Activated CD8-positive, alpha-beta memory T cell treated with anti-CD3 and anti-CD28 coated beads, Interleukin-2, amount 50 U/mL, for 1 hour (primary cell): ENCODE measurements around the gene CDCA4.

Experiments used
- DNase-seq: peaks from one replicate; pipeline ENCODE4 v3.0.0-alpha.2; 2020; ENCODE audit errors: extremely low read depth

The CDCA4 gene

DNA sequence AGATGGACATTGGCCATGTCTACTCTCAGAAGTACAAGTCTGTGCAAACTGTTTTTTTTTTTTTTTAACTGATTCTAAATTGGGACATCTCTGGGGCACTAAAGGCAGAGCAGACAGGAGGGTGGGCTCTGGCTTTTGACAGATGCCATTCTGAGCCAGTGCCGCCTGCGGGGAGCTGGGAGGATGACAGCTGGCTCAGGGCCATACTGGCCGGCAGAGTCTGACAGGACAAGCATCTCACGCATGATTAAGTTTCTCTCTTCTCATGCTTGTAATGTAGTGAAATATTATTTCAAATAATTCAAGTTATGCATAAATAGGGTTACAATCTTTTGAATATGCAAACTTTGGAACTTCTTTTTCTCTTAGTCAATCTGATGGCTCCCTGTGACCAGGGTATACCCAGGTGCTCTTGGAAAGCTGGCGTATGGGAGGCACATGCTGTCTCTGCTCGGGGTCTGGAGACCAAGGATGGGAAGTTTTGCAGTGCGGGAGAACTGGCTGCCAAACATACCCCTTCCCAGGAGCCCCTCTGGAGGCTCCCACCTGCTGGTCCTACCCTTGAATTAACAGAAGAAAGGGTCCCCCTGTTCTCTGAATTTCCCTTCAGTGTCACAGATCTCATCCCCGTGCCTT lies 7.6 kb downstream of the CDCA4 start:
- DNase-seq: no peak

DNA sequence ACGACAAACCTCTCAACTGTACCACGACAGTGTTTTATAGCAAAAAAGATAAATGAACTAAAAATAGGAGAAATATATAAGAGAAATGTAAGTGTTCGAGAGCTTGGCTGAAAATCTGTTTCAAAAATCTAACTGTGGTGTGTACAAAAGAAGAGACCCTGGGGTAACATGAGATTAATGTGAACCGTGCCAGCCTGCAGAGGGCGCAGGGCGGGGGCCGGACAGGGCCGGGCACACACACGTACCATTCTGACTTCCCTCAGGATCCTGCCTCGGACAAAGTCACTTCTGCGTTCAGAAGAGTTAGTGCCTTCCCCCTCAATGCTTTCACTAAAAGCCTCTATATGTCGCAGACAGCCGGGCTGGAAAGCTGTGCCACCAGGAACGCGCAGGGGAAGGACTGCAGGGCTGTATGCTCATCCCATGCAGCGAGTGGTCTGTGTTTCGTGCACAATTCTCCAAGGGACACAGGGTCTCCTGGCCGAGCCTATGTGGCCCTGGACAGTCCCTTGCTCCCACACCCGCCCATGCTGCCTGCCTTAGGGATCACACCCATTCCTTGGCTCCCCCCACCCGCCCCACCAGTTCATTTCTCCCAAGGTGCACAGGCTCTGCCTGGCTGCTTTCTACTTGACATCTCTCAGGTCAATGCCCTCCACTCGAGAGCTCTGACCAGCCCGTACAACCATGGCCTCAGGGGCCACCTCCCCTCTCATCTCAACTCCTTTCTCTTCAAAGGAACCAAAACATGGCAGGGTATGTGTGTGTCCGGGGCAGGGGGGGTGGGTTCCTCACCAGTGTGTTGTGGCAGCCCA lies 8.5 kb downstream of the CDCA4 start:
- DNase-seq: no peak

DNA sequence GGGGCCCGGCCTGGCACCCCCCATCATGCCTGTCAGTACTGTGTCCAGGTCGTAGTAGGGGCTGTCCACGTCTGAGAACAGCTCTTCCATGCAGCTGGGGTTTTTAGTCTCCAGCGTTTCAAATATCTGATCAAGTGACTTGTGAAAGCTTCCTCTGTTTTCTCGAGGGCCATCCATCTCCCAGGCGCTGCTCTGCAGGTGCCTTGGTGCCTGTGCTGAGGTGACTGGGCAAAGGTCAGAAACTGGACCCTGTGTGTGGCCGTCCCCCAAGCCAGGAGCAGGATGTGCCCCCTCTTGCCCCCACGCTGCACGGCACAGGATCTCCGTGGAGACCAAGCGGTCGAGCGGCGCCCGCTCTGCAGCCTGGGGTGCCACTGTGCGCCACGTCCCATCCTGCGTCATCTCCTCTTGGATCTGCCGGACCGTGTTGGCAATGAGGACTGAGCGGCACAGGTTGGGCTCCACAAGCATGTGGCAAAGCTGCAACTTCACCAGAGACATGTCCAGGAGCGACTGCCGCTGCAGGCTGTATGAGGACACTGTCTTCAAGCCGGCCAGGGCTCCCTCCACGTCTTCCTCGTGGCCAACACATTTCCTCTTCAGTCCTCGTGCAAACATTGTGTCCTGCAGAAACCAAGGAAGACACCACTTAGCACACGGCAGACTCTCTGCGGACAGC lies 9.4 kb downstream of the CDCA4 start:
- no peak for DNase-seq

DNA sequence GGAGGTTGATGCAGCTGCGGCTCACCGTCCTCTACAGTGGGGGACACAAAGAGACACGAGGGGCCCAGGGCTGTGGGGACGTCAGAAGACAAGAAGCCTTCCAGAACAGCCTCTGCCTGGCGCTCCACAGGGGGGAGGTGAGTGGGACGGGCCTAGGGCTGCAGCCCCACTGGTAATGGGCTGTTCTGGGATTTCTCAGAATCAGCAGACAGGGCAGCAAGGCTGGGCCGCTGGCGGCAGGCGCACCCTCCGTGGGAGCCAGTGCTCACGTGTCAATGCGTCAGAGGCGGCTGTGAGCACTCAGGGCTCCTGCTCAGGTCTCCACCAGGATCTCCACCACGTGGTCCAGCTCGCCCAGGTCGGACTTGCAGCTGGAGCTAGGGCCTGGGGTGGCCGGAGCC lies 10.0 kb downstream of the CDCA4 start:
- DNase-seq: no peak

DNA sequence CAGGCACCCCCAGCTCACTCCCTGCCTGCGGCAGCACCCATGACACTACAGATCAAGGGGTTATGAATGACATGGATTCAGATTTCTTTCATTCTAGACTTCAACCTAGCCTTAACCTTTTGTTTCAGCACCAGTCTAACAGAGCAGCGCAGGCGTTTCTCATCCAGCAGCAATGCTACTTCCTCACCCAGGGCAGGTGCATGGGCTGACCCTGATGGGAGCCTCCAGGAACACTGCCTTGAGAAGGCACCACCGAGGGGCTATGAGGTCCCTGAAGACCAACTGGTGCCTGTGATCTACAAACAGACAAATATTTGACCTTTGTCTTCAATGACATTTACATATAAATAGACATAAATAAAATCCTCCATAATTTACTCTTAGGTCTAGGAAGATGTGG lies 10.8 kb downstream of the CDCA4 start:
- no peak for DNase-seq

DNA sequence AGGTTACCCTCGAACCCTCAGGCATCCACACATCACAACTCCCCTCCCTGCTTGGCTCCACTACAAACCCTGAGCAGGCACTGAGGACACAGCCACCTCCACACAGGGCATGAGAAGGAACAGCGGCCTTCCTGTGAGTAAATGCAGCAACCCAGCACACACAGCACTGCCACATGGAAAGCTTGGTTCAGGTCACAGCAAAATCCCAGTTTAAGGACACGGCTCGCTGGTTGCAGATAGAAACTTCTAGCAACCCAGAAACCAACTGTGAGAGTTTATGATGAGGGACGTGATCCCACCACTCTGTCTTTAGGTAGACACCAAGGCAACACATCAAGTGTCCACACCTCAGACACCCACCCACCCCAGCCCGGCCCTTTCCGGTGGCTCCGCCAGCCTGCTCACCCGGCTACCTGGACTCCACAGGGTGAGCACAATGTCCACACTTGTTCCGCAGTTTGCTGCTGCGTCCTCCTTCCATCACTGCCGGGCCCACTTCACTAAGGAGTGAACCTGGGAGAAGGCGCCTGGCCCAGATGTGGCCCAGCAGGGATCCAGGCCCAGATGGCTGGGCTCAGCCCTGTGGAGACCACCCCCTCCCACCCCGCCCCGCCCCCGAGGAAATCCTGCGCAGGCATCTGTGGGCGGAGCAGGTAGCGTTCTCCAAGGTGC lies 13.2 kb downstream of the CDCA4 start:
- no peak for DNase-seq

DNA sequence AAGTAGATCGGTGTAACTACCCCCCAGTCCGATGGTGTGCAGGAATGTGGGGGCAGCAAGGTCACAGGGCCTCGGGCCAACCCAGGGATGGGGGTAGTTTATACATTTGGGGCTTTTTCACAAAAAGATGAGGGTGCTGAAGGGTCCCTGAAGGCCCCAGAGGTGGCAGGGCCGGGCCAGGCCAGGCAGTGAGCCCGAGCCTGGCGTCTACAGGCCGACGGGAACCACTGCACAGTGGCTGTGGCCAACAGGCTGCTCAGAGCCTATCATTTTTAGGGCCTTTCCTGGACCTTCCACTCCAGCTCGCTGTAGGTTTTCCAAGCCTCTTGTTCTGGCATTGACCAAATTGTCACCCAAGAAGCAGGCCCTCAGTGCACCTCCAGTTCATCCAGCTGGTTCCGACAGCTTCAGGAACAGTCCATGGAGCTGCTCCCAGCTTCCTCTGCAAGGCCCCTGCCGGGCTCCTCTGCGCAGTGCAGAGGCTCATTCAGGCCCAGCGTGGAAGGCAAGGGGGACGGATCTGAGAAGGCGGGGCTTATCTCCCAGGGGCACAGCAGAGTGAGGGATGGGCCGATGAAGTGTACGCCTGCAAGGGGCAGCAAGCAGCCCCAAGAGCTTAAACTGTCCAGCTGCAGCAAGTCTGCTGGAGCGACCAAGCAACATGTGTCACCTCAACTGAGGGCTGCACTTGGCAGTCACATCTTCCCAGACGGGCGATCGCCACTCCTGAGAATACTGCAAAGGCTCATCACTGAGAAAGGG lies 13.9 kb downstream of the CDCA4 start:
- no peak for DNase-seq

DNA sequence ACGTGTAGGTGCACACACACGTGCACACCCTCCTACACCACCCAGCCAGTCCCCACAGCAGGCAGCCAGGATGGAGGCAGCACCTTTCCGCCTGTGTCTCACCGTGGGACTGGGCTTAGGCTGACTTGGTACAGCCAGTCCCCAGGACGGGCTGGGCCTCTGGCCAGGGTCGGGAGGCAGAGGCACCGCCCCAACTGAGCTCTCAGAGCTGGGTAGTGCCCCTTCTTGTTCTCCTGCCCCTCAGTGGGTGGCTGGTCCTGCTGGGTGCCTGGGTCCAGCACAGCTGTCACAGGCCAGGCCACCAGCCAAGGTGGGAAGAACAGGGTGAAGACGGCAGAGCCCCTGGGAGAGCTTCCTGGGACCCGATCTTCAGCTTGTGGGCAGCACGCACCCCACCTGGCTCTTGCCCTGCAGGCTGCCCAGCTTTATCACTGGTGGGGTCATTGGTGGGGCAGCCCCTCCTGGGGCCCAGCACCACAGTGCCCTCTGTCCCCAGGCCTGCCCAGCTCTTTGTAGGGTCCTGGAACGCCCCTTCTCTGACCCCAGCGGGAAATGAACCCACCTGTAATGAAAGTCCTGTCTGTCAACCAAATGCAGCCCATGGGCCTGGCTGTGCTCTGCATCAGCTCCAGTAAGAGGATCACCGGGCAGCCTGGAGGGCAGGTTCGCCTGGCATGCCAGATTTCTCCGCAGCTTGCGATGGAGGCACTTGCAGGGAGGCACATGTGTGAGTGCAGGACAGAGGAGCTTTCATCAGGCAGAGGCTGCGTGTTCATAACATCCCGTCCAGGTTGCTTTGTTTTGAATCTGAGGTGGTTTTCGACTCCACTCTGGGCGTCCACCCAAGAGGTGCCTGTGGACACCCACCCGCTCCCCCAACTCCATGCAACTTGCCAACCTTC lies 14.7 kb downstream of the CDCA4 start:
- no peak for DNase-seq

DNA sequence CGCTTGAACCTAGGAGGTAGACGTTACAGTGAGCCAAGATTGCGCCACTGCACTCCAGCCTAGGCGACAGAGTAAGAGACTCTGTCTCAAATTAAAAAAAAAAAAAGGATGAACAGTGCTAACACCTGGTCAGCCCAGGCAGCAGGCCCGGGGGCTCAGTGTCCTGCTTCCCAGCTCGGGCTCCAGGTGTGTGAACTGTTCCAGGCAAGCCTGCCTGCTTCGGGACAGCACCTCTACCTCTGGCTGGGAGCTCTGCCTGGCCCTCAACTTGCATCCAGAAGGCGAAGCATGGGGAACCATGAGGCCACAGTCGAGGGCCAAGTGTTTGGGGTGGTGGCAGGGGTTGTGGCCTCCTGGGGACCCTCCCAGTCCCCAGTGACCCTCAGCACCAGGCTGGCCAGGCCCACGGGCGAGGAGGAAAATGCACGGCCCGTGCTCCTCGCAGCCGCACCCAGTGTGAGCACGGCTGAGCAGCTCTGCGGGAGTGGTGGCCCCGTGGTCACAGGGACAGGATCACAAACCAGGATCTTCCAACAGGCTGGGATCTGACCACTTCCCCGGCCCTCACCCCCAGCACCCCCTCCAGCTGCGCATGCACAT lies 15.5 kb downstream of the CDCA4 start:
- DNase-seq: no peak

DNA sequence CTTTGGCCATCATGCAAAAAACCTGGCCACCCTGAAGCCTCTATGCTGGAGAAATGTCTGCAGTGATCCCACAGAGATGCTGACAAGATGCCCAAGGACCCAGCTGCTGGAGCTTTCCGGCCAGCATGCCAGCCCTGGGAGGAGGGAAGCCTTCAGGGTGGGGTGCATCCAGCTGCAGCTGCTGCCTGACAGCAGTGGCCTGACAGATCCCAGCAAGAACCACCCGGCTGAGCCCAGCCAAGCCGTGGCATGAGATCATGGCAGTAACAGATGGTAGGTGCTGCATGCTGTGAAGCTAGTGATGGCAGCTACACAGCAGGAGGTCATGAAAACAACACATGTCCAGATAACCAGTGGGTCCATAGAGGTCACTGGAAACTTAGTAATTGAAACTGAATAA lies 21.5 kb downstream of the CDCA4 start:
- no peak for DNase-seq

DNA sequence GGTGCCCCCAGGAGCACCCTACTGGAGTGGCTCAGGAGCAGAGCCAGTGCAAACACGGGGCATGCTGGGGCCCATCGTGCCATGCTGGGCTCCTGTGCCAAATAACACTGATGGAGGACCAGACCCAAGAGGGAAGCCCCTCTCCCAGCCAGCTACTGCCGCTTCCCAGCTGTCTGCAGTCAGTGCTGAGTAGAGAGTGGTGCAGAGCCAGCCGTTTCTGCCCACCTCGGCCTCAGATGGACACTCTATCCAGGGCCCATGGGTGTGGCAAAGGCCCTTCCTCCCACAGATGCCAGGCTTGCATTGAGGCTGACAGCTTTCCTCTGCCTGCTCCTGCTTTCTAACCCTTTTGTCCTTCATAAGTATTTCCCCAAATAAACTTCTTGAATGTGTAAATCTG lies 22.1 kb downstream of the CDCA4 start:
- DNase-seq: no peak

DNA sequence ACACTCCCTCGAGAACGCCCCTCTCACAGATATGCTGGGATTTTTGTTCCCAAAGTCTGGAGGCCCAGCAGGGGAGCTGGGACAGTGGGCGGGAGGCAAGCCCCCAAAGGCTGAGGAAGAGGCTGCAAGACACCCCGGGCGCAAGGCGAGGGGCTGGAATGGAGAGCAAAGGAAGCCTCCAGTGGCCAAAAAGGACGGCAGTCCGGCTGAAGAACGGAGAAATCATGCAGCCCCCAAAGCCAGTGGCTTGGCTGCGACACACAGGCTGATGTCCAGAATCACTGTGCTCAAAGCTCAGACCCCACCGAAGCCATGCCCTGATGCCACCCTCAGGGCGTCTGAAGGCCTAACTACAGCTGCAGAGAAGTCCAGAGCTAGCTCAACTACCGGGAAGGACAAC lies 24.4 kb downstream of the CDCA4 start:
- no peak for DNase-seq

DNA sequence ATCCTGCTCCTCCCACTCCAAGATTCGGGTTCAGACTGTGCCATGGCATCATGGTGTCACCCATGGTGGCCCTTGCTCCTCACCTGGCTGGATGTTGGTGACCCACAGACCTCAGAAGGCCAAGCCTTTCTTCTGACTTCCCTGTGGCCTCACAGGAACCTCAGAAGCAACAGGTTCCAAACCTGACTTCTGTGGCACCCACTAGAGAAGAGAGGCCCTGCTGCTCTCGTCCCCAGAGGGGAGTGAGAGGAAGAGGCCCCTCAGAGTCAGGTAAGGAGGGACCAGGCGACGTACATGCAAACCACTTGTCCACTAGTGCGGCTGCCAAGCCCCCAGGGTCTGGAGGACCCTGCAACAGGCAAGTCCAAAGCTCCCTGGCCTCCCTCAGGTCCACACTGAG lies 24.9 kb downstream of the CDCA4 start:
- DNase-seq: no peak

DNA sequence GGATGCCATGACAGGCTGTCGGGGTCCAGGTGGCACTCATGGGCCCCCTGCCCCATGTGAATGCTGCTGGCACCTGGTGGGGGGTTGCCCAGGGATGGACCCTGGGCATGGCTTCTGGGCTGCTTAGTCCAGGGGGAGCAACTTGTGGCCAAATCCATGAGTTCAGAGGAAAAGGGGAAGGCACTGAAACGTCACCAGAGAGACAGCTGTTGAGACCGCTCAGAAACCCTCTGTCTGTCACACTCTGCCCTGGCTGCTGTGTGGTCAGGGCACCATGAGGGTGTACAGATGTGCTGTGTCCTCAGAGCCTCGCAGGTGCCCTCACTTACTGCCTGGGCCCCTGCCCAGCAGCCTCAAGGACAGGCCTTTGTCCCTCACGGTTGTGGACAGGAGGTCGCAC lies 25.9 kb downstream of the CDCA4 start:
- DNase-seq: no peak

DNA sequence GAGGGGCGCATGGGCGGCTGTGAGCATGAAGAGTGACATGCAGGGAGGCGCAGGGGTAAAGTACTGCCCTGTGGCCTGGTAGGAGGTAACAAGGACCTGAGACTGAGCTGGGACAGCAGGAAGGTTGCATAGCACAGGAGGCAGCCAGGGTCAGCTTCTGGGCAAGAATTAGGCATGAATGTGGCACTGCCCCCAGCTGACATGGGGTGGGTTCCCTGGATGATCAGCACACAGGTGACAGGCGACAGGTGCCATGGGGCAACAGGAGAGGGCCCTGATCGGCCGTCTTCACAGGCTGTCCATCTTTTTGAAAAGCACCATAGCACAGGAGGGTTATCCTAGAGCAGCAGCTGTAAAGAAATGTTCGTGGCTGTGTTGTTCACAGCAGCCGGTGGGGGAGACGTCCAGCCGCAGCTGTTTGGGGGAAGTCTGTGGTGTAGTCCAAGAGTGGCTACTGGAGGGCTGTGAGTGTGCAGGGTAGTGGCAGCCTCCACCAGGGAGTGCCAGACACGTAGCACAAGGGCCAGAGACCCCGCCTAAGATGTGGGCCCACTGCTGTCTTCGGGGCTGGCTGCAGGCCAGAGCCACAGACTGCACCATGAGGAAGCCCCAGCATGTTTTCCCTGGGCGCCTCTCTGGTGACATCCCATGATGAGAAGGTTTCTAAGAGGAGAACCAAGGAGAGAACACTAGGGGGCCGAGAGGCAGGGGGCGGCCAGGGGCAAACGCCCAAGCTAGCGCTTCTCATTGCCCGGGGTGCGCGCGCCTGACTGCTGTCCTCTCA lies 26.9 kb downstream of the CDCA4 start:
- DNase-seq: no peak

DNA sequence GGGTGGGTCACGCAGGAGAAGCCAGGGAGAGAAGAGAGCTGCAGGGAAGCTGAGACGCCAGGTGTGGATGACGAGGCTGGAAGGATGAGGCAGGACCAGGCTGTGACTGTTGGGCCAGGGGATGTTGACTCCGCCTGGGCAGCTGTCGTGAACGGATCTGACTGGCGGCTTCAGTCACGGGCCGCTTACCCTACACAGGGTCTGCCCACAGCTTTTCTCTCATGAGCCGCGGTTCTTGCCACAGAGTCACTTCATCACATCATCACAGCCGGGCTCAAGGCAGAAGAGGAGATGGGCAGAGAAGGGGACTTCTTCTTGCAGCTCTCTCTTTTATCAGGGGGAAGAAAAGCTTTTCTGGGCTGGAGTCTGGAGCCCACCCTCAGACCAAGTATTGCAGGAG lies 27.6 kb downstream of the CDCA4 start:
- DNase-seq: no peak

DNA sequence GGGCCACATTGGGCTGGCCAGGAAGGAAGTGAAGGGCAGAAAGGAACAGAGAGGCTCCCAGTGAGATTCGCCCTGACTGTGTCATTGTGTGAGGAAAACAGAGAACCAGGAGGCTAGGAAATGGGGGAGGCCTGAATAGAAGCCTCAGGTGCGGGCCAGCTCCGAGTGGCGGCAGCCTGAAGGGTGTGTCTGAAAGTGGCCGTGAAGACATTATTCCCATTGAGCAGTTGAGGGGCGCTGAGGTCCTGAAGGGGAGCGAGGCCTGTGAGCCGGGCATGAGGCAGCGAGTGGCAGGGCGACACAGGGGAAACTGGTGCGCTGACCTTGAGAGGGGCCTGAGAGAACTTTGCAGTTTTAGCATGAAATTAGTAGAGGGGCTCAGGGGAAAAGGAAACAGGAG lies 28.4 kb downstream of the CDCA4 start:
- no peak for DNase-seq

DNA sequence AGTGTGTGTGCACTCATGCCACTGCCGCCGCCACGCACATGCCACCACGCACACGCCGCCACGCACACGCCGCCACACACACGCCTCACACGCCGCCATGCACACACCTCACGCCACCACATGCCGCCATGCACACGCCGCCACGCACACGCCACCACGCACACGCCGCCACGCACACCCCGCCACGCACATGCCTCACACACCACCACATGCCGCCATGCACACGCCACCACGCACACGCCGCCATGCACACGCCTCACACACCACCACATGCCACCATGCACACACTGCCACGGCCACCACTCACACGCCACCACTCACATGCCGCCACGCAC lies 29.0 kb downstream of the CDCA4 start:
- no peak for DNase-seq

DNA sequence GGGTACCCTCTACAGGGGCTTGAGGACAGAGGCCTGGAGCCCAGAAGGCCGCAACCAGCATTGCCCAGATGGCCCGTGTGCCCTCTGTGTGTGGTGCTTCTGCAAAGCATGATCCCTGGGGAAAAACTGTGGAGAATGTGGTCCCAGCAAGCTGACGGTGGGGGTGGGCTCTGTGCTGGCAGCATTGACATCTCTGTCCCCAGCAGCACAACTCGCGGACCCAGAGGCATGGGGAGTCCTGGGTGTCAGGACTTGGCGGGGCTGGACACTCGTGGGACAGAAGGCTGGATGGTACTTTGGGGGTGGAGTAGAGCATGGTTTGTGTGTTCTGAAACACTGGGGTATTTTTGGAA lies 31.0 kb downstream of the CDCA4 start:
- DNase-seq: no peak
